LoVo (cell line): ENCODE results near the gene METTL25B.
"Not testable (repeated sequence)": the region's sequence is repeated elsewhere in the genome, so short reads cannot be mapped to it uniquely, and the experiment has no call there.

Experiments
- DNase-seq: peaks from one replicate; pipeline ENCODE4 v3.0.0-alpha.2; 2016; ENCODE audit warnings: low spot score

METTL25B gene

GRCh38 chr1:156748670-156749418 lies 20.6 kb downstream of the METTL25B start:
- peak; percentile 75 for DNase-seq

GRCh38 chr1:156749419-156750118 lies 21.3 kb downstream of the METTL25B start:
- DNase-seq, result peak; percentile 54

- DNase-seq, result peak; percentile 63
These were observed 22.0 kb downstream of the METTL25B start for GRCh38 chr1:156750191-156750672.

DNA sequence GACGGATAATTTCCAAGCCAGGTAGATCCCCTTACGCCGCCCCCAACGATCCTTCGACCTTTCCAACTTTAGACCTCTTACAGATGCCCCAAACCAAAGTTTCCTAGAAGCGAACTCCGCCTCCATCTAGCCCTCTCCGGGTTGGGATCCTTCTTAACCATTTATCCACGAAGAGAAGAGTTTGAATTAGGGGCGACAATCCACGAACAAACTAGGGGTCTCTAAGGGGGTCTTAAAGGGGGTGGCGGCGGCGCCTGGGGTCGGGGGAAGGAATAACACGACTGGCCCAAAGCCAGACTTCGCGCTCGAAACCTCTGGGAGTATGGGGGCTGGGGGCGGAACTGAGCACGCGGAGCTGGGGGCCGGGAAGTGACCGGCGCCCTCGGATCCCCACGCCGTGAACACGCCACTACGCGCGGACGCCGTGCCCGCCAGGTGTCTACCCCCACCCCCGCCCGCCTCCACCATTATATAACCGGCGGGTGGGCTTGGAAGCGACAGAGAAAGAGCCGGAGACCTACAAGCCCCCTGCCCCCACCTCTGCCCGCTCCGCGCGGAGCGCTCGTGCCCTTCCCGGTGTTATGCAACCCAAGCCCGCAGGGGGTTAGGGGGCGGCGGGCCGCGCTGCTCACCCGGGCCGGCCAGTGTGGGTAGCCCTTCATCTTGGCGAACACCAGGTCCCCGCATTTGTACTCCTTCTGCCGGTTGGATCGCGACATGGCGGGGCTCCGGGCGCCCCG lies 22.6 kb downstream of the METTL25B start:
- DNase-seq, result no peak

- no peak for DNase-seq
These were observed 23.1 kb downstream of the METTL25B start, which contains the start of gene HDGF for GRCh38 chr1:156751451-156751756. TSS of gene HDGF (minus strand) at chr1:156751675. CDS start at chr1:156751429, 246 bp downstream.

- DNase-seq, result peak; percentile 88
These were observed 23.6 kb downstream of the METTL25B start for GRCh38 chr1:156751757-156752481.

DNA sequence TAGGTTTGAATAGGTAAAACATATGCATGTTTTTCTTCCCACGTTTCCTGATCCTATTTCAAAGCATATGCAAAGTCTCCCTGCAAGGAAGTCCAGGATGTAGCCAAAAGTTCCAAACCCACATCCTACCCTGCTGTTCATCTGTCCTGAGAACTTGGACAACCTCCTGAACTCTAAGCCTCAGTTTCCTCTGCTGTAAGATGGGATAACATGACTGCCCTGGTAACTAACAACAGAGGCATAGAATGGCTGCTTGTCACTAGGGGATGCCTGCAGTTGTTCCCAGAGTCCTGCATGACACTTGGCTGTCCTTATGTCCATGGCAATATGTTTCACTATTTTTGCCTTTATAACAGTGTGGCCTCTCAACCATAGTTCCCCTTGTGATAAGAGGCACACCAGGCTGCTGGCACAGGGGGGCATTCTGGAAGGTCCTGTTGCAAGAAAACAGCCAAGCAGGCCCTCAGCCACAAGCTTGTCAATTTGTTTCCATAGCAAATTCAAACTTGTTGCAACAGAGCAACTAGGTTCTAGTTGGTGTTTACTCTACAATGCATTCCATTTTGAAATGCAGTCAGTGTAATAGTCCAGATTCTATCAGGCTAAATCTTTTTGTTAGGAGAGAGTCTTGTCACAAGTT lies 24.7 kb downstream of the METTL25B start:
- DNase-seq, result no peak

GRCh38 chr1:156754219-156754618 lies 25.9 kb downstream of the METTL25B start:
- DNase-seq, result no peak

- DNase-seq, result no peak
These were observed 27.3 kb downstream of the METTL25B start for GRCh38 chr1:156755527-156755950.

- DNase-seq, result no peak
These were observed 28.1 kb downstream of the METTL25B start for GRCh38 chr1:156756355-156756754.

DNA sequence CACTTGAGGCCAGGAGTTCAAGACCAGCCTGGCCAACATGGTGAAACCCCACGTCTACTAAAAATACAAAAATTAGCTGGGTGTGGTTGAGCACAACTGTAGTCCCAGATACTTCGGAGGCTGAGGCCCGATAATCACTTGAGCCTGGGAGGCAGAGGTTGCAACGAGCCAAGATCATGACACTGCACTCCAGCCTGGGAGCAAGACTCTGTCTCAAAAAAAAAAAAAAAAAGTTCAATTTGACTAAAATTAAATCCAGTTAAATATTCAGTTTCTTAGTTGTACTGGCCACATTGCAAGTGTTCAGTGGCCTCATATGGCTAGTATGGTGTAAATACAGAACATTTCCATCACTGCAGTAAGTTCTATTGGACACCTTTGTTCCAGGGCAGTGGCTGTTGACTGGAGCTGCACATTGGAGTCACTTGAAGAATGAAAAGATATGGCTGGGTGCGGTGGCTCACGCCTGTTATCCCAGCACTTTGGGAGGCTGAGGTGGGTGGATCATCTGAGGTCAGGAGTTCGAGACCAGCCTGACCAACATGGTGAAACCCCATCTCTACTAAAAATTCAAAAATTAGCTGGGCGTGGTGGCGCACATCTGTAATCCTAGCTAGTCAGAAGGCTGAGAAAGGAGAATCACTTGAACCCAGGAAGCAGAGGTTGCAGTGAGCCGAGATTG lies 29.4 kb downstream of the METTL25B start:
- not testable (repeated sequence) for DNase-seq

GRCh38 chr1:156760092-156760795 lies 32.0 kb downstream of the METTL25B start:
- no peak for DNase-seq

GRCh38 chr1:156760796-156761104 lies 32.5 kb downstream of the METTL25B start:
- DNase-seq, result no peak

DNA sequence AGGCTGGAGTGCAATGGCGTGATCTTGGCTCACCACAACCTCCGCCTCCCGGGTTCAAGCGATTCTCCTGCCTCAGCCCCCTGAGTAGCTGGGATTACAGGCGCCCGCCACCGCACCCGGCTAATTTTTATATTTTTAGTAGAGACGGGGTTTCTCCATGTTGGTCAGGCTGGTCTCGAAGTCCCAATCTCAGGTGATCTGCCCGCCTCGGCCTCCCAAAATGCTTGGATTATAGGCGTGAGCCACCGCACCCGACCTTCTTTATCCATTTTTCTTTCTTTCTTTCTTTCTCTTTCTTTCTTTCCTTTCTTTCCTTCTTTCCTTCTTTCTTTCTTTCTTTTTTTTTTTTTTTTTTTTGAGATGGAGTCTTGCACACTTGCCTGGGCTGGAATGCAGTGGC lies 36.9 kb downstream of the METTL25B start:
- not testable (repeated sequence) for DNase-seq

DNA sequence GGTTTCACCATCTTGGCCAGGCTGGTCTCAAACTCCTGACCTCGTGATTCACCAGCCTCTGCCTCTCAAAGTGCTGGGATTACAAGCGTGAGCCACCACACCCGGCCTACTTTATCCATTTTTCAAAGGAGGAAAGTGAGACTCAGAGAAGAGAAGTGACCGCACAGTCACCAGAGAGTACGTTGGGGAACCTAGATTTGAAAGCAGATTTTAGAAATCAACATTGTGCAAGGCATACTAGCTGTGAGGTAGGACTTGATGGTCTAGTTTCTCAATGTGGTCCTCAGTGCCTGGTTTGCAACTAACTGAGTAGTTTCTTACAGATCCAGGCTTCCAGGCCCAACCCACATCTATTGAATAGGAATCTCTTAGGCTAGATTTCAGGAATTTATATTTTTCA lies 37.4 kb downstream of the METTL25B start:
- DNase-seq, result no peak

GRCh38 chr1:156766298-156767100 lies 38.2 kb downstream of the METTL25B start:
- DNase-seq, result no peak

DNA sequence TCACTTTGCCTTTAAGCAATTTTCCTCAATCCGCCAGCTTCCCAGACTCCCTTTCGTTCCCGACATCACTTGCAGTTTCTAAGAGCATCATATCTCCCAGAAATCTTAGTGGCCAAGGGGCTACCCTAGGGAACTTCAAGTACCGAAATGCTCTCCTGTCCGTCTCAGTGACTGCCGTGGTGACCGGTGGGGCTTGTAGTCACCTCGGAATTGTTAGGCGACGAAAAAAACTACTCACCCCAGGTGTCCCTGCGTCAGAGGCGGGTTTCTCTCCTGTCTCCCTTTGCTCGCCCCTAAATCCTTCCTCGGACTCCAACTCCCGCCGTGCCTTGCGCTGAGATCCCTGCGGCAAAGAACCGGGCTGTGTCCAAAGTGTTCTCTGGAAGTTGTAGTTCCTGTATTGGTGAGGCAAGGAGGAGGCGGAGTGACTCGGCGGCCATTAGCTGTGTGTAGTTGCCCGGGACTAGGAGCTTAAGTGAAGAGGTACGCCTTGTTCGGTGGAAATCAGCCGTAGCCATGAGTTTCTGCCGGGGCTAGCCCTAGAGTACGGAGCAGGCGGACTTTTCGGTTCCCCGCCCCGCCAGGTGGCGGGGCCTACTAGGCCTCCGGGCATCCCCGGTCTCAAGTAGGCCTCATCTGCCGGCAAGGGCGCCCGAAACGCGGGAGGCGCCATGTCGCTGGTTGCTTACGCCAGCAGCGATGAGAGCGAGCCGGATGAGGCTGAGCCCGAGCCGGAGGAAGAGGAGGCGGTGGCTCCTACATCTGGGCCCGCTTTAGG lies 39.0 kb downstream of the METTL25B start, which contains the start of gene PRCC:
Gene PRCC (plus strand): TSS at position 435 of the 778 bp plus-strand sequence. CDS start 237 bp downstream, at position 672.
- DNase-seq, result peak; percentile 100

GRCh38 chr1:156767879-156768604 lies 39.8 kb downstream of the METTL25B start:
- no peak for DNase-seq
